Measurements from ENCODE around the gene SLC44A1.

The SLC44A1 gene

DNA sequence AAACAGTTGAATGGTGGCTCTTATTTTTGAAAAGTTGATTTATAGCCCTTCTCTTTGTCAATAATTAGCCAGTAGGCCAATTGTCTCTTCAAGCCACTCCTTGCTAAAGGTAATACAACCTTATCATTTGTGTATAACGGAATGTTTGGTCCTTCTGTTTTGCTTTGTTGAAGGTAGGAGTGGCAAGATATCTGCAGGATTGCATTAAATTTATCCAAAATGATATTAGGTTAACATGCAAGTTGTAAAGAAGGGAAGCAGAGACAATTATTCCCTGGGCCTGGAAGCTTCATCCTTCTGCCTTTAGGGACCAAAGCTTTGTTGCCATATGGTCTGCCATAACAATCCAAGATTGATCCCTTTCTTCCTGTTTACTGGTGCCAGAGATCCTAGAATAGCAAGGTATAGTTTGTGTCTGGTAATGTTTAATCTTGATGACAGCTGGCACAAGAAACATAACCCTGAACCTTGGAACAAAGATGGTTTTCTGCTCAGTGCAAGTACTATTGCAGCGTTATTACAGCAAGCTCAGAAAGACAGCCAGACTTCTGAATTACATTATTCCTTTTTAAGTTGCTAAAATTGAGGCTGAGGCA is 187.9 kb downstream of the SLC44A1 start:
- no peak for DNase-seq (ENCODE audit: low spot score)

DNA sequence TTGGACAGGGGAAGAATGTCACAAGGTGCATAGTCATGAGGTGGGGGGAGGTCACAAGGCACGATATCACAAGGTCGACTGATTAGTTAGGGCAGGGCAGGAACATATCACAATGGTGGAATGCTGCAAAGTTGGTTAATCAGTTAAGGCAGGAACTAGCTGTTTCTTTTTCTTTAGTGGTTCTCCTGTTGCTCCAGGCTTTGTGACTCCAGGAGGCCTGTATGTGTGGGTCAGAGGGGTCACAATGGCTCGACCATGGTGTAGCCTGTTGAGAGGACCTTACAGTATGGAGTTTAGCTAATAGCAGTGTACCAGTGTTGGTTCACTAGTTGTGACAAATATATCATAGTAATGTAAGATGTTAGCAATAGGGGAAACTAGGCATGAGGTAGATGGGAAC is 191.0 kb downstream of the SLC44A1 start:
- no peak for DNase-seq (ENCODE audit: low spot score)

DNA sequence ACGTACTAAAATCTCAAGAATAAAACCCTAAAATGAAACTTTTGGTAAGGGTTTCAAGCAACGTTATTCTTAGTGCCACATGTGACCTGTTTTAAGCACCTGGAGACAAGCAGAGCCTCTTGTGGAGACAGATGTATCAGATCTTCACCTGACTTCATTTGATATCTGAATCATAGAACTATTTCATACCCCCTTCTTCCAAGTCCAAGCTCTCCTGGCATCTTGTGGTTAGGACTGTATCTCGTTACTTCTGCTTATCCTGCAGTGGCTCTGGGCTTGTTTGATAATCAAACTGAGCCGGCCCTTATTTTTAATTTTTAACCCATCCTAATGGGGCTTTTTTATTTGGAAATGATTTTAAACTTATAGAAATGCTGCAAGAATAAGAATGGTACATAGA is 192.3 kb downstream of the SLC44A1 start:
- DNase-seq (ENCODE audit: low spot score), result no peak

DNA sequence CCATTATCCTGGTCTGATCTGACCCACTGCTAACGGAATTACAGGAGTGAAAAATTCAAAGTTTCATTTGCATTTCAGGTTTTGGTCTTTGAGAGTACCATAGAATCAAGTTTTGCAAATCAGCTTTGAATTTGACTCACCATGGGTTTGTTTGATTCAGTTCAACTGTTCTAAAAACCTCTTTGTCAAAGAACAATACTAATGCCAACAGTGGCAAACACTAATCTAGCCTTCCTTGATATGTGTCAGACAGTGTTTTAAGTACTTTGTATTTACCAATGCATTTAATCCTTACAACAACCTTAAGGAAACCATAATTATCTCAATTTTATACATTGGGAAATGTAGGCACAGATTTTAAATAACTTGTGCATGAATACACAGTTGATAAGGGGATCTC is 193.3 kb downstream of the SLC44A1 start:
- no peak for DNase-seq (ENCODE audit: low spot score)

DNA sequence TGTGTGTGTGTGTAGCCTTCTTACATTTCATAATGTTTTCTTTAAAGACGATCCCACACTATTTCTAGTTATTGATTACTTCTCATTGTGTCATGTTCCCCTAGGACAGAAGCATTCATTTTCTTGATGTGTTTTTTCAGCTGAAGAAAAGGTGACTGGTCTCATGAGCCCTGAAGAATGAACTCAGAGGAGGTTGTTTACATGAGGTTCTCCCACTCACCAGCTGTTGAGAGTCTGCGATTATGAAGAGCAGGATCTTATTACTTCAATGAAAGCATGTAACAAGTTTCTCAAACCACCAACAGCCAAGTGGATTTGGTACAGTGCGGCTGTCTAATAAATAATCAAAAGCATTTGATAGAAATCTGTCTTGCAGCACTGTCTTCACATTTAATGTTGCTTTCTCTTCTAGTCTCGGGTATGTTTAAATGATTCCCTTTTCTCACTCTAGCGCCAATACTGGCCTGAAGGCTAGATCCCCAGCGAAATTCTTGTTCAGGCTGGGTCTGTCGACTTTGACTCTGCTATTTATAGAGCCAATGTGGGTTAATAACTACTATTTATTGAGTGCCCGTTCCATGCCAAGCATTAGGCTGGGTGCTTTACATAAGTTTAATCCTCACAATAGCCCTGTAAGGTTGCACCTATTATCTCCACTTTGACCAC is 193.8 kb downstream of the SLC44A1 start:
- DNase-seq (ENCODE audit: low spot score), result no peak

DNA sequence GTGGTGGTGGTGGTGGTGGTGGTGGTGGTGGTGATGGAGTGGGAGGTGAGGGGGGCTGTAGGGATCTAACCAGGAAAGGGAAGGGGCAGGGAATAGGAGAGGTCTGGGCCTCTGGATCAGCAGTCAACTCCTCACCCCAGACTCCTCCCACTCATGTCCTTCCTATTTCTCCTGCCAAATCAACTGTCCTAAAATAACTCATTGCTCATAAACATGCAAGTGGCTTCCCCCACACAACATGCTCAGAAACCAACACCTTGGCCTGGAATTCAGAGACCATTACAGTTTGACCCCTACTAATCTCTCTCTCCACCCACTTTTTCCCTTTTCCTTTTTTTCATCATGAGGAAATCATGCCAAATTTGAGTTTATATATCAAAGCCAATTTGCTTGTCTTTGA is 195.0 kb downstream of the SLC44A1 start:
- no peak for DNase-seq (ENCODE audit: low spot score)

DNA sequence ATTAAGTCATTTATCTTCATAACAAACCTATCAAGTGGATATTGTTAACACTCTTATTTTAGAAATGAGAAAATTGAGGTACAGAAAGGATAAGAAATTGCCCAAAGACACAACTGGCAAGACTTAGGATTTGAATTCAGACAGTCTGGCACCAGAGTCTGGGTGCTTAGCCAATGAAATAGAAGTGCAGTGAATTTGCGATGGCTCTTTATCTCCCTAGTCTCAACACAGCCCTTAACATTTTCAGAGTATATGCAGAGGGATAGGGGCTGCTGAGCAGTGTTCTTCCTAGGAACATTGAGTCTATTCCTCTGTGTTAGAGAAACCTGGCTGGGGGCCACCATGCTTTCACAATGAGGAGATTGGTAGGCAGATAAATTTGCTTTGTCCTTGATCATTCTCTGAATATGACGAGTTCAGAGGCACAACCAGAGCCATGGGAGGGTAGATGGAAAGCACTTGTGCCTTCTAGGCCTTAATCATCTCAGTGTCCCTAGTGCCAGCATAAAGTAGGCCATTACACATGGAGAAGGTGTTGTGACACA is 197.2 kb downstream of the SLC44A1 start:
- no peak for DNase-seq (ENCODE audit: low spot score)

DNA sequence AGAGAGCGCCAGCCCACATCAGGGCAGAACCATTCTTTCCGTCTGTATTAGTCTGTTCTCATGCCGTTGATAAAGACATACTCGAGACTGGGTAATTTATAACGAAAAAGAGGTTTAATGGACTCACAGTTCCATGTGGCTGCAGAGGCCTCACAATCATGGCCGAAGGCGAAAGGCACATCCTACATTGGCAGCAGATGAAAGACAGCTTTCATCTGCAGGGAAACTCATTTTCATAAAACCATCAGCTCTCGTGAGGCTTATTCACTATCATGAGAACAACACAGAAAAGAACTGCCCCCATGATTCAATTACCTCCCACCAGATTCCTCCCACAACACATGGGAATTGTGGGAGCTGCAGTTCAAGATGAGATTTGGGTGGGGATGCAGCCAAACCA is 198.7 kb downstream of the SLC44A1 start:
- DNase-seq (ENCODE audit: low spot score), result no peak

DNA sequence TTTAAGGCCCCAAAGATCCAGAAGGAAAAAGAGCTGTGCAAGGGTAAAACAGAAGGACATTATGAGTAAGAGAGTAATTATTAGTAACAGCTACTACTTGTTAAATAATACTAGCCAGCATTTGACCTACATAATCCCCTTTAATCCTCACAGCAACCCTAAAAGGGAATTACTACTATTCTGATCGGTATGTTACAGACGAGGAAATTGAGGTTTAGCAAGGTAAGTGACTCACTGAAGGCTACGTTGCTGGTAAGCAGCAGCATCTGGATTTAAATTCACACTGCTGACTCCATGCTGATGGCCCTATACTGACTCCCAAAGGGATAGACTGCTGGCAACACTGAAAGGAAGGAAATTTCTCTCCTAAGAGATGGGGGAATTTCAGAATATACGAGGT is 199.7 kb downstream of the SLC44A1 start:
- no peak for DNase-seq (ENCODE audit: low spot score)

DNA sequence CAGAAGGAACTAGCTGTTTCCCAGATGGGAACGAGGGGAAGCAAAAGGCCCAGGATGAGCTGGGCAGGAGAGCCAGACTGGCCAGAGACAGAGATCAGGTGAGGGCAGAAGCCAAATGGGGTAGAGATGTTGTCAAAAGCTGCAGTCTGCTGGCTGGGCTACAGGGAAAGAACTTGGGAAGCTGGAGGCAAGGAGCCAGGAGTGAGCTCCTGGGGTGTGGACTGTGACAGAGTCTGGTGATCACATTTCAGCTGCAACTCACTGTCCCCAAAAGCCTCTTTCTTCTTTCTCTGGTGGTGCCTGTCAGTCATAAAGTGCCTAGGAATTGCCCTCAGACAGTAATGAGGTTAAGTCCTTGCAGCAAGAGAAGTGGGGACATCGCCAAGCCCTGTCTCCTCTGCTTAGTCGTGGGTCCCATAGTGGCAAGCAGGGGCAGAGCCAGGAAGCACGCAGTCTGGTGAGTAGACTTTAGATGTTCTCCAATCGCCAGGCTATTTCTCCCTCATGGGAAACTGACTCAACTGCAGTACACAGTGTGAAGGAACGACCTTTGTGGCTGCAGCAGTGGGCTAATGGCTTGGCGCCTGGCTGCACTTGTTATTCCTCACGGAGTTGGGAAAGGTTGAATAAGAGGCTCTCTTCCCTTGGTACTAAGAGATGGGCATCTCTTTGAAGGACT is 200.9 kb downstream of the SLC44A1 start:
- DNase-seq (ENCODE audit: low spot score), result no peak

DNA sequence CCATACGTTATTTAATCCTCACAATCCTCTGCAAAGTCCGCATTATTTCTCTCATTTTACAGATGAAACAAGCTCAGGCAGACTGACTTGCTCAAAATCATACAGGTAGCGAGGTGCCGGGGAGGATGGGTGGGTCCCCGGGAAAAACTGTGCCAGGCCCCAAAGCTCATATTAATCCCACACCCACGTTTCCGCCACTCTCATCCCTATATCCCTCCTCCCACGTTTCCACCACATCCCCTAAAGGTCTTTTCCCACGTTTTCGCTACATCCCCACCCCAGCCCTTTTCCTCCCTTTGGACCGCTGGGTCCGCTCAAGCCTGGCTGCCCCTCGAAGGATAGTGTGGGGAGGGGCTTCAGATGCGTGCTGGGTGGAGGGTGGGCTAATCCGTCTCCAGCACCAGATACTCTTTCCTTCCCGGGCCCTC is 202.9 kb downstream of the SLC44A1 start:
- DNase-seq (ENCODE audit: low spot score), result no peak

DNA sequence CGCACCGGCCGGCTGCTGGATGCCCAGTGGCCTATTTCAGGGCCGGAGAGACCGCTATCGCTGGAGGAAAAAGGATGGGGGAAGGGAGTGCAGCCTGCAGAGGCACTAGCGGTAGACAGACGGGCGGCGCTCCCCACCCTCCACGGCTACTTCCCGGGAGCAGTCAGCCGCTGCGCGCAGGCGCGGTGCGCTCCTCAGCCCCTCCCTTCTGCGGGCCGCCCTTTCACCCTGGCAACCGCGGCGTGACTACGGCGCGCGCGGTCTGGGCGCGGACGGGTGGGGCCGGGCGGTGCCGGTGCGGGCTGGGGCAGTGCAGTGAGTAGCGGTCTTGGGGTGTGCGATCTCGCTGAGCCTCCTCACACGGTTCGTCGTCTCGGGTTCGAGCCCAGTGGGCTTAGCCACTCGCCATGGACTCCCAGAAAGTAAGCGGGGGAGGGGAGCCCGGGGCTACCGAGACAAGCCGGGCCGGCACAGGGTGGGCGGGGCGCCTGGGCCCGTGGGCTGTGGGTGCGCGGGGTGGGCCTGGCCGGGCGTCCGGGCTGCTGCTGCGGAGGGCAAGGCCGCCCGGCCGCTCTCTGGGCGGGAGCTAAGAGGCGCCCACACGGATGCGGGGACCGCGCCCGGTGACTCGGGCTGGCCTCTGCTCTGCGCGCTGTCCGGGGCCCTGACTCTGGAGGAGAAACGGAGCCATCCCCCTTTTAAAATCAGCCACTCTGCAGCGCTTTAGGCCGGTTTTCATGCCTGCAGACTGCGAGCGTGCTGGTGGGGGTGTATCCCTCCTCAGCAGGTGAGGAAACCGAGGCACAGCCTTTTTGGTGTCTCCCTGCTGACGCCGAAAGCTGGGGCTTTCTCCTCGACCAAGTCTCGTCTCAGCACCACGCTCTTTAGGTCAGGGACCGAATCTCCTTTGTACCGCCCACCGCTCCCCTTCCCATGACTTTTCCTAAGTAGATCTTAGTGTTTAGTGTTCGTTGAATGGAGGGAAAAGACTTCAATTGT is 203.7 kb downstream of the SLC44A1 start, which contains the start of gene FSD1L:
Gene FSD1L, plus strand, starts transcription at position 221 of the 999 bp plus-strand sequence. Its CDS starts 187 bp downstream, at position 408.
- DNase-seq (ENCODE audit: low spot score), result peak; percentile 94

DNA sequence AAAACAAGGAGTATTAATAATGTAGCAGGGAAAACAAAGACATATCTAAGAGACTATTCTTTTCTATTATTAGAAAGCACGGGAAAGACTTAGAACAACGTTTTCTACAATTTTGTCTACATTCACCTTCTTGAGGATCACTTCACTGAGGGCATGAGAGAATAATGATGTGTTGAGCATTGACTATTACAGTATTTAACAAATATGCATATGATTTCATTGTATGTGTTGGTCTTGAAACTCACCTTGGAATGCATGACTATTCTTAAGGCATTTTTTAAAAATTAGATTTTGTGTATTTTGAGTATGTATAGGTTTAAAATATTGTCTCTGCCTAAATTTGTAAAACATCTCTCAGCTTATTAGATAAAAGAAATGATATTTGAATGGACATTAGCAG is 204.6 kb downstream of the SLC44A1 start:
- DNase-seq (ENCODE audit: low spot score), result no peak

DNA sequence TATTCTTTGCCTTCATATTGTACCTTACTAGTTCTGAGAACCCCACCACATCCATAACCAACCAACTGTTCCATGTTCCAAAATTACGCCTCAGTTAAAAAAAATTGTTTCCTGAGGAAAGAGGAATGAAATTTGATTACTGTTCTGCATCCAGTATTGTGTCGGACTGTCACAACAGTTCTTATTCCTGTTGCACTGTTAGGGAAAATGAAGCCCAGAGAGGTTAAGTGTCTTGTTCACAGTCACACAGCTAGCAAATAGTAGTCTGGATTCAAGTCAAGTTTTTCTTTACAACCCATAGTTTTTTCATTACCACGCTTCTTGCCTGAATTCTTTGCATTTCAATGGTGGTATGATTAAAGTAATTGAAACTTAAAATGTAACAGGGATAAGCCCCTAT is 207.7 kb downstream of the SLC44A1 start:
- no peak for DNase-seq (ENCODE audit: low spot score)

DNA sequence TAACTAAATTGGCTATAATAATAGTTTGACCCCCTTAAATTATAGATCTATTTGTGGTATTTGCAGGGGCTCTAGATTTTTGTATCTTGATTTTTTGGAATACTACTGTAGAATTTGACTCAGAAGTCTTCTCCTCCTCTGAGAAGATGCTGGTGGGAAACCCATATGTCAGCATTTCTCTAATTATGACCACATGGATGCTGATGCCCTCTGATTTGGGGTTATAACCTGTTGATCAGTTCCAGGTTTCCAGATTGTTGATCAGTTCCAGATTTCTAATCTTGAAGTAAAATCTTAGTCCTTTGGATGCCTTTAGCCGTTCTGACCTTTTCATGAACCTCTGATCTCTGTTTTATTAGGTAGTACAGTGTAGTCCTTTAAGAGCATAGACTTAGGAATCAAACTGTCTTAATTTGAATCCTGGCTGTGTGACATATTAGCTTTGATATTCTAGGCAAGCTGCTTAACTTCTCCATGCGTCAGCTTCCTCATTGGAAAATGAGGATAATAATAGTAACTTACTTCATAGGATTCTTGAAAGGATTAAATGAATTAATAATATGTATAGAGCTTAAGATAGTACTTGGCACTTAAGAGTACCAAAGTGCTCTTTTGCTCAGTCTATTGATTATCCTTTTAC is 211.5 kb downstream of the SLC44A1 start:
- no peak for DNase-seq (ENCODE audit: low spot score)

DNA sequence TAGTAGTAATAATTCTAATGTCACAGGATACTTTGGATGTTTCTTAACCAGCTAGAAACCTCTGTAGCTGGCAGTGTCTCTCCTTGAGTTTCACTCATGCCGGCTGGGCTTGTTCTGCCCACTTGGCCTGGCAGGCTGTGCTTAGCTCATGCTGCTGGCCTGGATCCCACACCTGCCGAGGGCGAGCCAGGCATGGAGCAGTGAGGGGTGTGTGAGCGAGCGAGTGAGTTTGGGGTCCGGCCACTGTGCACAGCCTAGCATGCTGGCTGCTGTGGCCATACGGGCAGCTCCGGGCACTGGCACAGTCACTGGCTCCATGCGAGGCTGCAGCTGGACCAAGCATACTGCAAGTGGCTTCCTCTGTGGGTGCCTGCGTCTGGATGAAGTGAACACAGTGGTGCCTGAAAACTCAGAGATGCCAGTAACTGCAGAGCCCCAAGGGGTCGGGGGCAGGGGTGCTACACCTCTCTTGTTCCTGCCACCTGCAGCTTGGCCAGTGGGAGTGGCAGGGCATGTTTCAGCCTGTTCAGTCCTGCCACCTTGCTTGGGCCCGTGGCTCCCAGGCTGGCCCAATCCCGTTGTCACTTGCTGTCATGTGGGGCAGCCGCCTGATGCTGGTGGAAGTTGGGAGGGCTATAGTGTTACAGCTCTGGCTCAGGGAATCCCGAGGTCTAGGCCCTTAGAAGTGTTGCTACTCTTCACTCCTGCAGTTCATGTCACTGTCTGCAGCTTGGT is 213.3 kb downstream of the SLC44A1 start:
- DNase-seq (ENCODE audit: low spot score), result no peak

DNA sequence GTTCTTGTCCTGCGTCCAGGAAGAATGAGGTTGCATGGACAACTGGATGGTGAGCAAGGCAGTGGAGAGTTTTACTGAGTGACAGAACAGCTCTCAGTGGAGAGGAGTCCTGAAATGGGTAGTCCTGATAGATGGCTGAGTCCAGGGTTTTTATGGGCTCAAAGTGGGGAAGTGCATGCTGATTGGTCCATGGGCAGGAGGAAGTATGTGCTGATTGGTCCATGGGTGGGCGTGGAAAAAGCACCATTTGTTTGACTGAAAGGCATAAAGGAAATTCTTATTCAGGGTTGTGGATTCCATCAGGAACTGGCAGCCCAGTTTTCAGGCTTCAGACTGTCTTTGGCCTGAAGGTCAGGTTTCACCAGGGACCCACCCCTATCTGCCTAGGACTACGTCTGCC is 214.0 kb downstream of the SLC44A1 start:
- no peak for DNase-seq (ENCODE audit: low spot score)

DNA sequence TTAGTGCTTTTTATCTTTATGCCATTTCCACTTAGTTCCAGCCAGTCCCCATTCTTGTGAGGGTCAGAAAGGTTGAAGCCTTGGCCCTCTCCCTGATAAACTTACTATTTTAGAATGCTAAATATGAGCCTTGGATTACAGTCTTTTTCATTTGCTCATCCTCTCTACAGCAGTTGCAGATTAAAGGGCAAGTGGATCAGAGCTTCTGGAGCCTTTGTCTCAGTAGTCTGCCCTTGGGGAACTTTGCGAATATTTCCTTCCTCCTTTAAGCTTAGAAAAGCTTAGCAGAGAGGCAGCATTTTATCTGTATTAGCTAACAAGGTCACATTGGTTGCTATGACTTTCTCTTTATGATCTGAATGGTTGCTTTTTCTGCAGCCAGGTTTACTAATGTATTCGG is 214.9 kb downstream of the SLC44A1 start:
- DNase-seq (ENCODE audit: low spot score), result no peak

DNA sequence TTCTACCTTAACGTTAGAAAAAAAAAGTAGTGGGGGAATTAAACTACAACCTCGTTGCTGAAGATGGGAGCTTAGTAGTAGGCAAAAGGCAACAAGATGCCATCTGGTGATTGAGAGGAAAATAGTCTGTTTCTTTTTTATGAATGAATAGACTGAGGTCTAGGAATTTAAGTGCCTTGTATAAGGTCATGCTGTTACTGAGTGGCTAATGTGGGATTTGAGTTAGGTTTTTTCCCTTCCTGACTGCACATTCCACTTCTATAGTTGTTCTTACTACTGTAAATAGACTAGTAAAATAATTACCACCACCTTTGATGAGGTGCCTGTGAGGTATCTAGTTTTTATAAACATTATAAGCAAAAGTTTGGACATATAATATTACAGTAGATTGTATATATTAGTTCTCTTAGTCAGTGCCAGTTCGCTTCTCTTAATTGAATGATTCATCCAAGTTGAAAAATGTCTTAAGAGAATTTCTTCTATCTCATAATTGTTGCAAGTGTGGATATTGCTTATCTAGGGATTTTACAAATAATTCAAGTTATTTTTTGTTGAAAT is 222.5 kb downstream of the SLC44A1 start:
- no peak for DNase-seq (ENCODE audit: low spot score)

DNA sequence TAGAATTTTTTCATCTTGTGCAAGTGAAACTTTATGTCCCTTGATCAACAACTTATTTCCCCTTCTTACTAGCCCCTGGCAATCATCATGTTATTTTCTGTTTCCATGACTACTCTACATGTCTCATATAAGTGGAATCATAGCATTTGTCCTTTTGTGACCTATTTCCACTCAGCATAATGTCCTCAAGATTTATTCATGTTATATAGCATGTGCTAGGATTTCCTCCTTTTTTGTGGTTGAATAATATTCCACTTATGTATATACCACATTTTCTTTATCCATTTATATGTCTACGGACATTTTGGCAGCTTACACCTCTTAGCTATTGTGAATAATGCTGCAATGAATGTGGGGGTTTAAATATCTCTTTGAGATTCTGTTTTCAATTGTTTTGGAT is 224.4 kb downstream of the SLC44A1 start:
- no peak for DNase-seq (ENCODE audit: low spot score)
